Pancreas (tissue), 10 donors: Measurements from ENCODE around the gene VWA5B1. TPM values are rescaled to one million over a fixed set of nuclear protein-coding genes. Genes with fewer than 3 reads are reported as not detected.

ENCODE experiments used
- ATAC-seq, 4 donors: fragments of 200-7000 bp; cut with Tn5 transposase; one replicate each; pipeline versions ENCODE4 v1.8.0 to v1.9.1; 2020; ENCODE audit warnings: mild to moderate bottlenecking in 4 of 4, moderate library complexity in 4 of 4
- DNase-seq, 6 donors: peaks; one replicate each; pipeline ENCODE4 v3.0.0-alpha.2; 2020
- FAIRE-seq: peaks from 2 replicates; lab custom pipeline; 2012; peaks lifted over from hg19 to GRCh38; lab: Jason Lieb, UNC
- H3K27ac ChIP-seq, 4 donors: fragments of 200-600 bp; sonication (generic); 1 replicate in 3 of 4; 2 replicates in 1 of 4; pipeline versions ENCODE4 v1.5.0 to v1.8.0; 2020
- H3K27me3 ChIP-seq, 4 donors: fragments of 200-600 bp; one replicate each; pipeline ENCODE4 v1.8.0; 2021
- H3K36me3 ChIP-seq, 3 donors: fragments of 200-600 bp; sonication (generic) in 1 of 3; one replicate each; pipeline versions ENCODE4 v1.5.0 to v1.8.0; 2020 to 2021
- H3K4me1 ChIP-seq, 3 donors: fragments of 200-600 bp; one replicate each; pipeline ENCODE4 v1.8.0; 2021
- H3K4me3 ChIP-seq, 4 donors: fragments of 200-600 bp; sonication (generic) in 2 of 4; one replicate each; pipeline versions ENCODE4 v1.5.0 to v1.8.0; 2020 to 2021
- H3K9me3 ChIP-seq, 4 donors: fragments of 200-600 bp; one replicate each; pipeline ENCODE4 v1.8.0; 2021
- WGBS, 2 donors: extraction: QIAGEN DNeasy Blood & Tissue Kit; methylation state at CpG; one replicate each; pipeline ENCODE4 v1.1.7; 2013; 5-methylcytosine and 5-hydroxymethylcytosine counted together
- intact Hi-C, 3 donors: fragments of 100-400 bp; cut with DNase I; formaldehyde crosslinking; loops; one replicate each; pipeline versions ENCODE4 v1.11.1 to v1.14.2; 2022
- polyA plus RNA-seq, 2 donors: library from polyadenylated mRNA; stranded (reverse); fragments of 200-250 nt; gene quantifications; one replicate each; pipeline ENCODE4 v1.2.3, GENCODE V29; 2013
- total RNA-seq, 6 donors: library from RNA; stranded (reverse); fragmentation: NEBNext Ultra II Directional in 4 of 6; extraction: Animal tissue kit (Norgen Biotek cat#: 25700) in 4 of 6; gene quantifications; one replicate each; pipeline versions ENCODE4 v1.2.1 to v1.2.4, GENCODE V29; 2021 to 2023
- TF ChIP-seq, protein P1 (sequence below), 4 donors: fragments of 200-600 bp; sonication (generic) in 3 of 4; IDR thresholded peaks; one replicate each; pipeline versions ENCODE4 v1.5.0 to v1.8.0; 2021; ENCODE audit warnings: antibody characterized with exemption in 4 of 4
- donor health status: healthy with polysubstance abuse.
- donor health status: DM: no; HTN: no; CAD: no; lungs with moderate emphysema.
- donor health status: DM: no; HTN: no; CAD: no.
- donor health status: control.
- donor health status: control.
- donor health status: Bipolar disorder and iron deficiency.
- donor health status: DM: yes; HTN: yes; CAD: no.
- donor health status: DM: no; HTN: no; CAD: no.
- donor health status: DM: no; HTN: no; CAD: no.
- donor health status: DM: yes; HTN: yes; CAD: no.

VWA5B1 gene
- total and polyA plus RNA-seq, 8 donors: 0.16 to 0.70 (median 0.29) TPM; not detected in 1

DNA sequence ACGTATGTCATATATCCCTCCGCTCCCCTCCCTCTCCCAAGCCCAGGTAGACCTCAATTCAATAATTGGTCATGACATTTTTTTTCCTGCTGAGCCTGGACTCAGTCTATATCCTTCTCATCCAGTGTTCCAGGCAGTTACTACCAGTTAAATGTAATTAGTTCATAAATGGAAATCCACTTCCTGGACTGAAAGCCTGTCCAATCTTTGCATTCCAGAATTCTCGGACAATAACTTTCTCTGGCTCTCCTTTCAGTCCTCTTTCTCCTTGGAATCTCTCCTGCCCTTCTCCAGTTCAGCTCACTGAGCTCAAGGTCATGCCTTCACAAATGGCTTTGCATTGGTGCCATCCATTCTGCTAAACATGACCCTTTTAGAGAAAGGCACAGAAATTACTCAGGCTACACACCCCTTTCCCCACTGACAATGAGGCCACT is 34.8 kb downstream of the VWA5B1 start:
- Histone ChIP-seq H3K4me3 (no peak overlapping the region), H3K9me3 (no peaks in the 10 kb centered on the region), H3K36me3 (no peaks in the 10 kb centered on the region), H3K4me1 (no peaks in the 10 kb centered on the region), H3K27me3 (no peaks in the 10 kb centered on the region), H3K27ac (no peak overlapping the region)
- 21 to 49% methylated on average over 3 of the region's 3 CpGs for WGBS, 2 donors
- DNase-seq (no peak), ATAC-seq (peak in 1 of 4 donors; percentile 26), FAIRE-seq (no peak)
- TF ChIP-seq, protein P1, sequence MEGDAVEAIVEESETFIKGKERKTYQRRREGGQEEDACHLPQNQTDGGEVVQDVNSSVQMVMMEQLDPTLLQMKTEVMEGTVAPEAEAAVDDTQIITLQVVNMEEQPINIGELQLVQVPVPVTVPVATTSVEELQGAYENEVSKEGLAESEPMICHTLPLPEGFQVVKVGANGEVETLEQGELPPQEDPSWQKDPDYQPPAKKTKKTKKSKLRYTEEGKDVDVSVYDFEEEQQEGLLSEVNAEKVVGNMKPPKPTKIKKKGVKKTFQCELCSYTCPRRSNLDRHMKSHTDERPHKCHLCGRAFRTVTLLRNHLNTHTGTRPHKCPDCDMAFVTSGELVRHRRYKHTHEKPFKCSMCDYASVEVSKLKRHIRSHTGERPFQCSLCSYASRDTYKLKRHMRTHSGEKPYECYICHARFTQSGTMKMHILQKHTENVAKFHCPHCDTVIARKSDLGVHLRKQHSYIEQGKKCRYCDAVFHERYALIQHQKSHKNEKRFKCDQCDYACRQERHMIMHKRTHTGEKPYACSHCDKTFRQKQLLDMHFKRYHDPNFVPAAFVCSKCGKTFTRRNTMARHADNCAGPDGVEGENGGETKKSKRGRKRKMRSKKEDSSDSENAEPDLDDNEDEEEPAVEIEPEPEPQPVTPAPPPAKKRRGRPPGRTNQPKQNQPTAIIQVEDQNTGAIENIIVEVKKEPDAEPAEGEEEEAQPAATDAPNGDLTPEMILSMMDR (IDR thresholded peaks at IDR 0.05): no peak
- intact Hi-C loops: no loop called here

DNA sequence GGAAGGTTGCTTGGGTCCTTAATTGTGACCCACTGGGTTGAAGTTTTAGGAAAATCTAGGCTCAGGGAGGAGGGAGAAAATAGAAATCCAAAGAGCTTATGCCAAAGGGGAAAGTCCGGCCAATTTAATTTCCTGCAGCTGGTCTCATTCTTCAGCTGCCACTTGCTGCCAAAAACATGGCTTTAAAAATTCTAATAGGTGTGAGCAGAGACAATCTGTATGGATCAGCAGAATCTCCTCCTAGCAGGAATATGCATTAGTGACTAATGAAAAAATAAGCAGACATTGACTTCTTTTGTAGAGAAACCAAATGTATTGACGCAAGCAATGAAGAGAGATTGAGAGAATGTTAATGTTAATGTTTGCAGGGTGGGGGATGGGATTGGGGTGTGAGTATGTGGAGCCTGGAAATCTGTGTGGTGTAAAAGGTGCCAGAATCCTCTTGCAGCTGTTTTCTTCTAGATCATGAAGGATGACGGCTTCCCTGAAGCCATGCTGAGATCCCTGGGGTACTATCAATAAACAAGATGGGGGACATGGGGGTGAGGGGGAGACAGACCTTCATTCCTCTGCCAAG is 35.3 kb downstream of the VWA5B1 start:
- Histone ChIP-seq H3K36me3 (no peaks in the 10 kb centered on the region), H3K4me3 (no peak overlapping the region), H3K27me3 (no peaks in the 10 kb centered on the region), H3K4me1 (no peaks in the 10 kb centered on the region), H3K9me3 (no peaks in the 10 kb centered on the region), H3K27ac (no peak overlapping the region)
- no peak for FAIRE-seq
- TF ChIP-seq, protein P1 (IDR thresholded peaks at IDR 0.05): no peak
- no peak for DNase-seq
- 53 to 56% methylated on average over 3 of the region's 3 CpGs for WGBS, 2 donors
- intact Hi-C loops: no loop called here
- no peak for ATAC-seq

DNA sequence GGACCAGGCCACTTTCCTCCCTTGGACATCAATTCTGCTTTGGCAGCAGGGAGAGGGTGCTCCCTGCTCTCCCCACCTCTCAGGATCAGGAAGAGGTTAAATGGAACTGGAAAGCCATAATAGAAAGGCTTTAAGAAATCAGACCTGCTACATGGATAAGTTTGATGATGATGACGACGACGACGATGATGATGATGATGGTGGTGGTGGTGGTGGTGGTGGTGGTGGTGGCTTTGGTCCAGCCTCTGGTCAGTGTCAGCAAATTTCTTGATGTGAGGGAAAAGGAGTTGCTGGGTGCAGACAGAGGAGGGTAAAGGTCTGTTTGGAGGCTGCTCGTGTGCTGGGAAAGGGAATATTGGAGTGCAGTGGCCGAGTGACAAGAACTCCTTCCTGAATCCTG is 36.8 kb downstream of the VWA5B1 start:
- Histone ChIP-seq H3K4me3 (no peak overlapping the region), H3K9me3 (no peaks in the 10 kb centered on the region), H3K4me1 (no peaks in the 10 kb centered on the region), H3K27ac (no peak overlapping the region), H3K27me3 (no peaks in the 10 kb centered on the region), H3K36me3 (no peaks in the 10 kb centered on the region)
- intact Hi-C loops: no loop called here
- ATAC-seq: no peak
- WGBS, 2 donors: 58 to 66% methylated on average over 6 of the region's 6 CpGs
- FAIRE-seq: no peak
- TF ChIP-seq, protein P1 (IDR thresholded peaks at IDR 0.05): no peak
- no peak for DNase-seq

DNA sequence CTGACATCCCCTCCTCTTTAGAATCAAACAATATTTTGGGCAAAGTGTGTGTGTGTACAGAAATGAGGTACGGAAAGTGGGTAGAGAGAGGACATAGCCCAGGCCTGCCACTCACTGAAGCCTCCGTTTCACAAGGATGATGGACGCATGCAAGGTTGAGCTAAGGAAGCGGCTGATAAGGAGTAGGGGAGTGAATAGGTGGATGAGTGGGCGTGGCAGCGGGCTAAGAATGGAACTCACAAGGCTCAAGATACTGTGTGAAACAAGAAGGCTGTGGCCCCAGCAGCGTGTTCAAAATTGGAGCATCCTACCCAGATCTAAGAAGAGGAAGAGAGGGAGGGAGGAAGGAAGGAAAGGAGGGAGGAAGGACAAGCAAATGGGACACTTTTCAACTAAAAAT is 37.5 kb downstream of the VWA5B1 start:
- Histone ChIP-seq H3K4me1 (no peaks in the 10 kb centered on the region), H3K27ac (no peak overlapping the region), H3K36me3 (no peaks in the 10 kb centered on the region), H3K9me3 (no peaks in the 10 kb centered on the region), H3K27me3 (no peaks in the 10 kb centered on the region), H3K4me3 (no peak overlapping the region)
- TF ChIP-seq, protein P1 (IDR thresholded peaks at IDR 0.05): no peak
- FAIRE-seq (no peak), DNase-seq (no peak), ATAC-seq (no peak)
- WGBS, 2 donors: 60 to 67% methylated on average over 7 of the region's 7 CpGs
- intact Hi-C loops: no loop called here

DNA sequence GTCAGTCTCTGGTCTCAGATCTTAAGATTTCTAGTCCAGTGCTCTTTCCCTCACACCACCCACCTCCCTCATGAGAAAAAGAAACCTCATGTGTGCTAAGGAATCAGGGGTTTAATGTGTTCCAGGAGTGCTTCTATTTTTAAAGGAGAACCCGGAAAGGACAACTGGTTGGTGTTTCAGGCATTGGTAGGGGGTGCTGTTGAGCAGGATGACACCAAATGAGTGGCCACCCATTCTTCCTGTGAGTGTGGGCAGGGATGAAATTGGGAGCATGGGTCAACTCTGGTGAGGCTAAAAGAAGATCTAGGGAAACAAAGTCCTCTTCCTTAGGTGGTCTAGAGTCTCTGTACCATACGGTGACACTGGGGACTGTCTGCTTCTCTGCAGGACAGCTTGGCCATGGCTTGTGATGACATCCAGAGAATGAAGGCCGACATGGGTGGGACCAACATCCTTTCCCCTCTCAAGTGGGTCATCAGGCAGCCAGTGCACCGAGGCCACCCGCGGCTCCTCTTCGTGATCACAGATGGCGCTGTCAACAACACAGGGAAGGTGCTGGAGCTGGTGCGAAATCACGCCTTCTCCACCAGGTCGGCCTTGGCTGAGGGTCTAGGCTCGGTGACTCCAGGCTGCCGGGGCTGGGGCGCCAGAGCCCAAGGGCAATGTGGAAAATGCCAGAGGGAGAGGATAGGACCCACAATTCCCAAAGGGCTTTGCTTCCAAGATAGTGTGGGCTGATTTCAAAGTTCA is 39.3 kb downstream of the VWA5B1 start:
- H3K27me3 ChIP-seq: no peaks in the 10 kb centered on the region
- DNase-seq (no peak), FAIRE-seq (no peak), ATAC-seq (no peak)
- H3K4me1 ChIP-seq: no peaks in the 10 kb centered on the region
- H3K9me3 ChIP-seq: no peaks in the 10 kb centered on the region
- no peaks in the 10 kb centered on the region for H3K36me3 ChIP-seq
- WGBS, 2 donors: 68 to 80% methylated on average over 14 of the region's 14 CpGs
- TF ChIP-seq, protein P1 (IDR thresholded peaks at IDR 0.05): no peak
- H3K4me3 ChIP-seq: no peak overlapping the region
- H3K27ac ChIP-seq: no peak overlapping the region
- intact Hi-C loops: no loop called here
